GM19372 (cell line): ENCODE results near the gene CD7.
"Not testable (repeated sequence)": the region's sequence is repeated elsewhere in the genome, so short reads cannot be mapped to it uniquely, and the experiment has no call there.

ENCODE experiments used
- ATAC-seq: cut with Tn5 transposase; IDR thresholded peaks from one replicate; pipeline ENCODE4 v1.9.1; 2021; ENCODE audit warnings: mild to moderate bottlenecking, low read depth, moderate library complexity; ENCODE audit not compliant: unreplicated experiment

CD7 gene

DNA sequence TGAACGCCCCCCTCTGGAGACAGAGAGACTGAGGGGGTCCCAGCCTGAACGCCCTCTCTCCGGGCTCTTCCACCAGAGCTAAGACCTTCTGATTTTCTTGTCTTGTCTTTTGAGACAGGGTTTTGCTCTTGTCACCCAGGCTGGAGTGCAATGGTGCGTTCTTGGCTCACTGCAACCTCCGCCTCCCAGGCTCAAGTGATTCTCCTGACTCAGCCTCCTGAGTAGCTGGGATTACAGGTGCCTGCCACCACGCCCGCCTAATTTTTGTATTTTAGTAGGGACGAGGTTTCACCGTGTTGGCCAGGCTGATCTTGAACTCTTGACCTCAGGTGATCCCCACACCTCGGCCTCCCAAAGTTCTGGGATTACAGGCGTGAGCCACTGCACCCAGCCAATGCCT lies 30.6 kb upstream of the CD7 start:
- not testable (repeated sequence) for ATAC-seq

DNA sequence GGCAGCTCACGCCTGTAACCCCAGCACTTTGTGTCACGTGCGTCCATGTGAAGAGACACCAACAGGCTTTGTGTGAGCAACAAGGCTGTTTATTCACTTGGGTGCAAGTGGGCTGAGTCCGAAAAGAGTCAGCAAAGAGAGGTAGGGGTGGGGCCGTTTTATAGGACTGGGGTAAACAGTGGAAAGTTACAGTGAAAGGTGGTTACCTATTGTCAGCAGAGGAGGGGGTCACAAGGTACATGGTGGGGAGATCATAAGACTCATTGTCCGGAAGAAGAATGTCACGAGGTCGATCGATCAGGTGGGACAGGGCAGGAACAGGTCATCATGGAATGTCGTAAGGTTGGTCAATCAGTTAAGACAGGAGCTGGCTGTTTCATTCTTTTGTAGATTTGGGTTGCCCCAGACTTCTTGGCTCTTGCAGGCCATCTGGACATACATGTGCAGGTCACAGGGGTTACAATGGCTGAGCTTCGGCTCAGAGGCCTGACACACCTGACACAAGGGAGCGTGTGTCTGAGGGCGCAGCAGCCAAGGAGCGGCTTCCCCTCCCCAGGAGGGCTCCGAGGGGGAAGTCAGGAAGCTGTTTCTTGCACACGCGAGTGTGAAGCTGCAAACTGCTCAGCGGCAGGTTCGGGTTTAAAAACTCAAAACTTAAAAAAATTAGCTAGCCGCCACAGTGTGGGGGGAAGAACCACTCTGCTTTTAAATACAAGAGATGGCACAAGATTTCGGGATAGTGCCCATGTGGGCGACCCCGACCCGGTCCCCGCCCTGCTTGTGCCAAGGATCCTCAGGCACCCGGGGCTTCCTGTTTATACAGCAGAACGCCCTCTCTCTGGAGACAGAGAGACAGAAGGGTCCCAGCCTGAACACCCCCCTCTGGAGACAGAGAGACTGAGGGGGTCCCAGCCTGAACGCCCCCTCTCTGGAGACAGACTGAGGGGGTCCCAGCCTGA lies 29.2 kb upstream of the CD7 start:
- ATAC-seq, result no peak

GRCh38 chr17:82345151-82345976 lies 28.0 kb upstream of the CD7 start:
- no peak for ATAC-seq

GRCh38 chr17:82344175-82344907 lies 26.9 kb upstream of the CD7 start:
- ATAC-seq, result no peak

GRCh38 chr17:82343560-82343959 lies 26.2 kb upstream of the CD7 start:
- ATAC-seq, result no peak

DNA sequence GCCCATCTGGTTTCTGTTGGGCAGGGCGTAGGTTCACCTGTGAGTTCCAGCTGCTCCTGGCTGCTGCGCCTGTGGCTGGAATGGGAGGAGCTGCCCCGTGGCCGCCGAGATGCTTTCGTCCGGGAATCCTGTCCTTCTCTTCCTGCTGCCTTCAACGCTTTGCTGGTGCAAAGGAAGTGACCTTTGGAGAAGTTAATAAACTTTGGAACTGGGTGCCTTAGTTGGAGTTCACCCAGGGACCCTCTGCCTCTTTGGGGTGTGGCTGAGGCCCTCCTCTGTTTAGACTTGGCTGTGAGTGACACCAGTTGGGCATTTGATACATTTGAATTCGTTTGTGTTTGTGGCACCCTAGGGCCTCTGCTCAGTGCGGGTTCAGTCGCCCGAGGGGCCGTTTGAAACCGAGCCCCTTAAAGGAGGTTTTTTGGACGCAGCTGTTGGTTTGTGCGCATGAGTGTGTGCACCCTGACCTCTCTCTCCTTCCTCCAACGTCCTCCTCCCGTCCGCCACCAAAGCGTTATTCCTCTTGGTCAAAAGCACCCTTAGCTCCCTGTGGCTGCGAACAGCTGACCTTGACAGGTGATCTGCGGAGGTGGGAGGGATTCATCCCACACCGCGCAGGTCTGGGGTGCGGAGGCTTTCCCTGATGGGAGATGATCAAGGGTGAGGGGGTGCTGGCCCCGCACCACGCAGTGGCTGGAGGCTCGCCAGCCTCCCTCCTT lies 25.1 kb upstream of the CD7 start:
- ATAC-seq, result no peak

GRCh38 chr17:82339634-82340580 lies 22.5 kb upstream of the CD7 start:
- ATAC-seq, result no peak

GRCh38 chr17:82338858-82339633 lies 21.6 kb upstream of the CD7 start:
- no peak for ATAC-seq

GRCh38 chr17:82334622-82335394 lies 17.4 kb upstream of the CD7 start:
- no peak for ATAC-seq

- ATAC-seq, result no peak
Measured at GRCh38 chr17:82334204-82334621, 16.8 kb upstream of the CD7 start.

DNA sequence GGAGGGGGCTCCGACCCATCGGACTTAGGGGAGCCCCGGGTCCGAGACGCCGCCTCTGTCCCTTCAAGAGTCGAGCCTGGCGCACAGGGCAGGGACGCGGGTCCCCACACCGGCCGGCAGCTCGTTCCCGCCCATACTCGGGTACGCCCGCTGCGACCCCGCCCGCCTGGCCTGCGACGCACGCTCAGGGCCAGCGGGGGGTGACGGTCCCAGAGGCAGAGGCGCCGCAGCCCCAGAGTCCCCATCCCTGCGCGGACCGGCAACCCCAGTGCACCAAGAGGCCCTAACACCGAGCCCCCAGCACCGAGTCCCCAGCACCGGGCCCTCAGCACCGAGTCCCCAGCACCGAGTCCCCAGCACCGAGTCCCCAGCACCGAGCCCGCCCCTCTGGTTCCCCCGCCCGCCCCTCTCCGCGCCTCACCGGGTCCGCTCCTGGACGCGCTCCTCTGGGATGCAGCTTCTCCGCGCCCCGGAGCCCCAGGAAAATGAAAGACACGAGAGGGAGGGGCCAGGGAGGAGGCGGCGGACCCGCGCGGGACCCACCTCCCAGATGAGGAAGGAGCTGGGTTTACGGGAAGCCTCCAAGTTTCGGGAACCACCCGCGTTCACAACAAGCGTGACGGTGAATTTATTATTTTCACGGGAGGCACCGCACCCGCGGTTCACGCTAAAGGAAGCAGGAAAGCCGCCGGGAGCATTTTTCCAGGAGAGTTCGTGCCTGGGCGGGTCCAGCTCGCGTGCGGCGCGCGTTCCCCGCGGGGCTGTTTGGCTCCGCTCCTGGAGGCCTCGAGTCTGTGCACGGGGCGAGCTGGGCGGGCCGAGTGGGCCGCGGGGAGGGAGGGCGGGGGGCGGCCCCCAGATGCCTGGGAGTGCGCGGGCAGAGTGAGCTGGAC lies 16.1 kb upstream of the CD7 start, which contains the start of gene SECTM1:
Gene SECTM1 (minus strand): TSS at position 488 of the 893 bp plus-strand sequence. CDS start 6,526 bp downstream, outside the sequence.
- no peak for ATAC-seq

GRCh38 chr17:82332669-82333278 lies 15.4 kb upstream of the CD7 start:
- no peak for ATAC-seq

DNA sequence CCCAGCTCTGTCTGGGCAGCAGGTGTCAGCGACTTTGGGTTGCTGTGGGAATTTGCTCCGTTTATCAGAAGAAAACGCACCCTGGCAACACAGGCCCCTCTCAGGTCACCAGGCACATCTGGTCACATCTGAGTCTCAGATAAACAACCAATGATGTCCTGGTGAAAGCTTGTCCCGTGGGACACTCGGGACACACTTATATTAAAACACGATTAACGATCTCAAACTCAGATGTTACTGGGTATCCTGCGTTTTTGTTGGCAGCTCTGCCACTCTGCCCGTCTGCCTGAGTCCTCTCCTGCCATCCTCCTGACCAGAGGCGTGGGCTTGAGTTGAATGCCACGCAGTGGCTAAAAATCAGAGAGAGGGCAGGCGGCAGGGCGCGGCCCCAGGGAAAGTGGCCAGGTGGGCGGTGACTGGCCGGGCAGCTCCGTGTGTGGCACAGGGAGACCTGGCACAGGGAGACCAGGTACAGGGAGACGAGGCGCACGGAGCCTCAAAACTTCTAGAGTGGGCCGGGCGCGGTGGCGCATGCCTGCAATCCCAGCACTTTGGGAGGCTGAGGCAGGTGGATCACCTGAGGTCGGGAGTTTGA lies 14.0 kb upstream of the CD7 start:
- ATAC-seq, result no peak

DNA sequence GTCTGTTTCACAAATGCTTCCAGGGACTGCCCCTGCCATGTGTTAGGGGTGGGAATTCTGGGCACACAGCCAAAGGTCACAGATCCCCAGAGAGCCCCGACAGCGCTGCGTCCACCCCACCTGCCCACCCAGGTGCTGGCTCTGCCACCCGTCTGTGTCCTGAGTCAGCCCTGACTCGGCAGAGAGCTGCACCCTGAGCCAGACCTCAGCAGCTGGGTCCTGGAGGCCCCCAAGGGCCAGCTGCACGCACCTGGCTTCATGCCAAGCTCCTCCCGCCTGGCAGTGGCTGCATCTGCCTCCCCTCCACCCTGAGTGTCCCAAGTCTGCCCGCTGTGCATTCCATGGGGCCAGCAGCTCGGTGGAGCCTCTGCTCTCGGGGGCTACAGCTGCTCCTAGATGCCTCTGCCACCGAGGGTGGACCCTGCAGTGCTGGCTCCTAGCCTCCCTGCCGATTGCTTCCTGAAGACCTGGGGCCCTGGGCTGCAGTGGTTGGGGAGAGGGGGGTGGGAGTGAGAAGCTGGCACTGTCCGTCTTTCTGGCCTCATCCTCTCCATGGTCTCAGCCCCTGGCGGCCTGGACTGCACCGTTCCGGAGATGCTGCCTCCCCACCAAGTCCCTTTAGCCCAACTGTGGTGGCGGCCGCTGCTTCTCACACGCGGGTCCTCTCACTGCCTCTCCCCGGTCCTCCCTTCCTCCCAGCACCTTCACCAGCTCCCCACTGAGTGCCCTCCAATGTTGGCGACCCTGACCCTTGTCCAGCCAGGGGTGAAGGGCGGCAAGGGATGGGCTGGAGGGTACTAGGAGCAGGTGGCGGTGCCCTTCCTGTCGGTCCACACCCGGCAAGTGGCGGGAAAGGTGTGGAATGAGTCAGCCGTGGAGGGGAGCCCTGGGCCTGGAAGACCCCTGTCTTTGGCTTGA lies 13.2 kb upstream of the CD7 start:
- no peak for ATAC-seq
